HepG2 (cell line): Measurements from ENCODE around the gene ANKRD65. TPM values are rescaled to one million over a fixed set of nuclear protein-coding genes. Genes with fewer than 3 reads are reported as not detected.
A peak's percentile ranks its signal among the peaks of the same experiment; 100 is the strongest.

Source experiments
- ATAC-seq: fragments of 200-7000 bp; cut with Tn5 transposase; 3 replicates; pipeline ENCODE4 v1.9.1; 2020; ENCODE audit warnings: mild to moderate bottlenecking, moderate library complexity
- BruUV-seq: library from RNA; stranded (reverse); fragments of 400-500 nt; replicated peaks from 2 replicates; lab custom pipeline; 2021; lab: Mats Ljungman, UMichigan
- CTCF ChIA-PET: fragments of 300-600 bp; formaldehyde crosslinking; extraction: SDS; loops from one replicate; lab custom pipeline; 2021; ENCODE audit warnings: low total read pairs, inconsistent platforms, low intra/inter-chr PET ratio; lab: Yijun Ruan, JAX
- POLR2A ChIA-PET: fragments of 350-600 bp; sonication (Branson Sonifier 250); formaldehyde crosslinking; loops from one replicate; lab custom pipeline; 2020; ENCODE audit warnings: antibody characterized with exemption, inconsistent platforms; lab: Yijun Ruan, JAX
- DNase-seq: peaks from one replicate; pipeline ENCODE4 v3.0.0-alpha.2; 2015; ENCODE audit warnings: low spot score
- FAIRE-seq: peaks from 3 replicates; lab custom pipeline; 2011; peaks lifted over from hg19 to GRCh38; lab: Jason Lieb, UNC
- H2AFZ ChIP-seq: one replicate; pipeline ENCODE4 v1.6.1; 2011; ENCODE audit warnings: low read length, inconsistent platforms
- H3K27ac ChIP-seq: fragments of 300-600 bp; 3 replicates; pipeline ENCODE4 v1.8.0; 2011; ENCODE audit warnings: mixed run types, mild to moderate bottlenecking, mixed read lengths, low read length, inconsistent platforms; ENCODE audit not compliant: insufficient read depth; ENCODE audit errors: extremely low read length
- H3K27me3 ChIP-seq, 2 experiments: fragments of 200-600 bp in 1 of 2; 2 replicates in 1 of 2; 3 replicates in 1 of 2; pipeline versions ENCODE4 v1.6.0 to v1.8.0; 2011; ENCODE audit warnings: low read length in 2 of 2, mild to moderate bottlenecking in 2 of 2, moderate library complexity in 2 of 2, inconsistent platforms in 1 of 2; ENCODE audit not compliant: insufficient read depth in 2 of 2, control insufficient read depth in 1 of 2
- H3K36me3 ChIP-seq, 2 experiments: fragments of 200-600 bp in 1 of 2; replicated peaks in 1 of 2; 2 replicates in 1 of 2; 3 replicates in 1 of 2; pipeline versions ENCODE4 v1.5.1 to v1.8.0; 2011; ENCODE audit warnings: low read length in 2 of 2, inconsistent platforms in 1 of 2; ENCODE audit not compliant: insufficient read depth in 2 of 2, control insufficient read depth in 1 of 2
- H3K4me1 ChIP-seq: 2 replicates; pipeline ENCODE4 v1.5.1; 2012; ENCODE audit warnings: low read length, inconsistent platforms; ENCODE audit not compliant: insufficient read depth
- H3K4me2 ChIP-seq: 2 replicates; pipeline ENCODE4 v1.6.0; 2011; ENCODE audit warnings: low read depth, low read length, inconsistent platforms
- H3K4me3 ChIP-seq, 3 experiments: fragments of 200-600 bp in 1 of 3; sonication (generic), shearing (Covaris generic) in 1 of 3; replicated peaks in 1 of 3; 2 replicates each; pipeline ENCODE4 v1.5.1; 2011 to 2016; ENCODE audit warnings: low read length in 3 of 3, inconsistent platforms in 2 of 3, low read depth in 2 of 3, mild to moderate bottlenecking in 2 of 3, control low read depth in 1 of 3, mixed read lengths in 1 of 3; ENCODE audit not compliant: insufficient read depth in 1 of 3
- H3K79me2 ChIP-seq: one replicate; pipeline ENCODE4 v1.6.1; 2011; ENCODE audit warnings: low read length, inconsistent platforms; ENCODE audit not compliant: insufficient read depth
- H3K9ac ChIP-seq: 2 replicates; pipeline ENCODE4 v1.6.0; 2011; ENCODE audit warnings: mild to moderate bottlenecking, low read depth, low read length, inconsistent platforms; ENCODE audit not compliant: insufficient read depth
- H3K9me3 ChIP-seq: 2 replicates; pipeline ENCODE4 v1.5.1; 2012; ENCODE audit warnings: mild to moderate bottlenecking, low read length
- H4K20me1 ChIP-seq: 2 replicates; pipeline ENCODE4 v1.6.0; 2011; ENCODE audit warnings: inconsistent platforms, mild to moderate bottlenecking, low read length, moderate library complexity; ENCODE audit not compliant: insufficient read depth
- DMAP1 ChIP-seq: IDR thresholded peaks from 2 replicates; pipeline ENCODE4 v1.6.1; 2016
- MLLT10 ChIP-seq: sonication (generic); formaldehyde crosslinking; IDR thresholded peaks from 2 replicates; pipeline ENCODE4 v1.4.0; 2020; ENCODE audit warnings: missing genetic modification reagents
- POLR2AphosphoS5 ChIP-seq: IDR thresholded peaks from 2 replicates; pipeline ENCODE4 v1.6.1; 2012; ENCODE audit warnings: low read depth, low read length
- RBFOX2 ChIP-seq: fragments of 200-400 bp; formaldehyde crosslinking; IDR thresholded peaks from 2 replicates; pipeline ENCODE4 v1.6.1; 2017; ENCODE audit warnings: low read depth, mild to moderate bottlenecking, low read length
- SOX13 ChIP-seq, 3 experiments: fragments of 450-650 bp in 1 of 3; sonication (generic) in 1 of 3; formaldehyde crosslinking in 1 of 3; IDR thresholded peaks in 2 of 3; conservative IDR thresholded peaks in 1 of 3; 2 replicates each; pipeline versions ENCODE4 v1.5.0 to v1.6.1; 2016 to 2020; ENCODE audit warnings: antibody characterized with exemption in 1 of 3, mild to moderate bottlenecking in 1 of 3, missing compliant biosample characterization in 1 of 3, missing genetic modification reagents in 1 of 3, moderate library complexity in 1 of 3
- SRSF4 ChIP-seq: fragments of 200-400 bp; formaldehyde crosslinking; IDR thresholded peaks from one replicate; pipeline ENCODE4 v1.6.1; 2018; ENCODE audit warnings: mild to moderate bottlenecking, low read depth, low read length, moderate library complexity; ENCODE audit not compliant: poor library complexity, severe bottlenecking
- YEATS4 ChIP-seq: sonication (generic); formaldehyde crosslinking; IDR thresholded peaks from 2 replicates; pipeline ENCODE4 v1.4.0; 2020; ENCODE audit warnings: missing genetic modification reagents, borderline replicate concordance
- ZC3H13 ChIP-seq: sonication (generic); formaldehyde crosslinking; IDR thresholded peaks from 2 replicates; pipeline ENCODE4 v1.8.1; 2023; ENCODE audit warnings: mild to moderate bottlenecking, missing genetic modification reagents, moderate library complexity
- ZFP91 ChIP-seq: sonication (generic); formaldehyde crosslinking; IDR thresholded peaks from 2 replicates; pipeline ENCODE4 v1.9.0; 2022; ENCODE audit warnings: missing genetic modification reagents, mild to moderate bottlenecking, borderline replicate concordance
- ZNF17 ChIP-seq: sonication (generic); formaldehyde crosslinking; IDR thresholded peaks from 2 replicates; pipeline ENCODE4 v1.5.0; 2020; ENCODE audit warnings: mild to moderate bottlenecking, missing genetic modification reagents
- ZNF18 ChIP-seq: sonication (generic); formaldehyde crosslinking; IDR thresholded peaks from 2 replicates; pipeline ENCODE4 v1.8.0; 2022; ENCODE audit warnings: mild to moderate bottlenecking, missing genetic modification reagents; ENCODE audit not compliant: insufficient replicate concordance
- ZNF558 ChIP-seq: sonication (generic); formaldehyde crosslinking; IDR thresholded peaks from 2 replicates; pipeline ENCODE4 v1.9.0; 2022; ENCODE audit warnings: mild to moderate bottlenecking, missing genetic modification reagents, borderline replicate concordance
- ZNF761 ChIP-seq: sonication (generic); formaldehyde crosslinking; conservative IDR thresholded peaks from 2 replicates; pipeline ENCODE4 v1.4.0; 2020; ENCODE audit warnings: mild to moderate bottlenecking, missing genetic modification reagents
- WGBS: methylation state at CpG from one replicate; pipeline ENCODE4 v1.1.6; 2017; ENCODE audit warnings: low lambda C conversion rate; 5-methylcytosine and 5-hydroxymethylcytosine counted together
- in situ Hi-C: cut with HindIII; loops from 2 replicates; pipeline ENCODE4 v1.10.0; 2017; ENCODE audit warnings: low pct_unique_long_range_greater_than_20kb; ENCODE audit not compliant: extremely low pct_ligation_motif_present
- intact Hi-C: fragments of 100-400 bp; cut with micrococcal nuclease; formaldehyde crosslinking; loops from one replicate; pipeline ENCODE4 v1.10.0; 2022; ENCODE audit not compliant: unreplicated experiment
- polyA plus RNA-seq, 8 experiments: library from polyadenylated mRNA; depleted of rRNA in 3 of 8; stranded (reverse) in 7 of 8; unstranded in 1 of 8; fragments of >200 nt; fragmentation: Illumina TruSeq in 4 of 8; extraction: Trizol in 4 of 8; gene quantifications; 2 replicates each; pipeline versions ENCODE4 v1.2.1 to v1.2.3, GENCODE V29; 2011 to 2016; ENCODE audit warnings: low read depth in 4 of 8, missing spikeins in 1 of 8, mixed read lengths in 1 of 8; ENCODE audit not compliant: insufficient read depth in 1 of 8
- total RNA-seq, 5 experiments: library from RNA; depleted of rRNA; stranded (reverse); fragments of >200 nt; fragmentation: Illumina TruSeq; extraction: Trizol; gene quantifications; 2 replicates each; pipeline ENCODE4 v1.2.3, GENCODE V29; 2016; ENCODE audit warnings: low read depth in 1 of 5
- TF ChIP-seq, protein P1 (sequence below), 2 experiments: sonication (generic) in 1 of 2; formaldehyde crosslinking in 1 of 2; IDR thresholded peaks; 2 replicates each; pipeline versions ENCODE4 v1.4.0 to v1.6.1; 2018 to 2020; ENCODE audit warnings: missing genetic modification reagents in 2 of 2, borderline replicate concordance in 1 of 2, low read depth in 1 of 2, mild to moderate bottlenecking in 1 of 2, missing biosample characterization in 1 of 2

The ANKRD65 gene
- total and polyA plus RNA-seq, 2 of the 13 experiments (the other 11 are each of a cell fraction or from before 2014, with no cell fraction given): 12.1 to 30.1 TPM

- Histone ChIP-seq H3K4me2 (peak overlapping the region; percentile 69; the same call in 1 of the 2 replicates), H3K9me3 (no peaks in the 10 kb centered on the region), H4K20me1 (no peaks in the 10 kb centered on the region), H3K4me1 (peaks cover 61% of the 10 kb centered on the region), H3K27ac (no peak overlapping the region), H3K27me3 (no peaks in the 10 kb centered on the region; a peak in 1 of 5 replicates), H3K9ac (peak overlapping the region; percentile 67; the same call in 1 of the 2 replicates), H2AFZ (no peak overlapping the region), H3K4me3 (peak overlapping the region in 2 of 3 experiments; percentile 70; a peak in 2 of 6 replicates)
- no peak for FAIRE-seq
- no peak; the same call in 2 of the 3 replicates for ATAC-seq
- no peak for DNase-seq
- in situ Hi-C loops (no loop called here), intact Hi-C loops (no loop called here)
- TSS peak; percentile 66 for BruUV-seq
- ChIA-PET POLR2A (interaction anchor here (1.0 kb wide), 1 partner anchor 18 kb away, joined by 3 read pairs; no protein-coding TSS in a partner anchor), CTCF (no interaction called here)
- WGBS: 91% methylated on average over 15 of the region's 26 CpGs
- TF ChIP-seq ZNF761 (CRISPR knock-in tag) (no peak), RBFOX2 (0 out of 2 replicates have a peak, but pooled peaks have one; percentile 7), MLLT10 (CRISPR knock-in tag) (no peak), SRSF4 (no peak), SOX13 (IDR thresholded peaks at IDR 0.05) (no peak), SOX13 (CRISPR knock-in tag; conservative IDR thresholded peaks at IDR 0.05 in 1 of 2, IDR thresholded peaks at IDR 0.05 in 1 of 2) (no peak), ZNF18 (CRISPR knock-in tag) (no peak), ZC3H13 (CRISPR knock-in tag) (0 out of 2 replicates have a peak, but pooled peaks have one; percentile 7), ZNF17 (no peak), DMAP1 (CRISPR knock-in tag) (no peak), YEATS4 (CRISPR knock-in tag) (no peak), ZNF558 (CRISPR knock-in tag) (no peak), POLR2AphosphoS5 (no peak), ZFP91 (no peak)
- TF ChIP-seq, protein P1, sequence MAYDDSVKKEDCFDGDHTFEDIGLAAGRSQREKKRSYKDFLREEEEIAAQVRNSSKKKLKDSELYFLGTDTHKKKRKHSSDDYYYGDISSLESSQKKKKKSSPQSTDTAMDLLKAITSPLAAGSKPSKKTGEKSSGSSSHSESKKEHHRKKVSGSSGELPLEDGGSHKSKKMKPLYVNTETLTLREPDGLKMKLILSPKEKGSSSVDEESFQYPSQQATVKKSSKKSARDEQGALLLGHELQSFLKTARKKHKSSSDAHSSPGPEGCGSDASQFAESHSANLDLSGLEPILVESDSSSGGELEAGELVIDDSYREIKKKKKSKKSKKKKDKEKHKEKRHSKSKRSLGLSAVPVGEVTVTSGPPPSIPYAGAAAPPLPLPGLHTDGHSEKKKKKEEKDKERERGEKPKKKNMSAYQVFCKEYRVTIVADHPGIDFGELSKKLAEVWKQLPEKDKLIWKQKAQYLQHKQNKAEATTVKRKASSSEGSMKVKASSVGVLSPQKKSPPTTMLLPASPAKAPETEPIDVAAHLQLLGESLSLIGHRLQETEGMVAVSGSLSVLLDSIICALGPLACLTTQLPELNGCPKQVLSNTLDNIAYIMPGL (CRISPR knock-in tag; IDR thresholded peaks at IDR 0.05; ENCODE audit: borderline replicate concordance in 1 of 2, low read depth in 1 of 2): no peak
- TF ChIP-seq, all 625 proteins: peak for 2
- no peaks in the 10 kb centered on the region for H3K36me3 ChIP-seq
- H3K79me2 ChIP-seq: peaks cover 12% of the 10 kb centered on the region
Observed at GRCh38 chr1:1418464-1419362, 2.4 kb downstream of the ANKRD65 start.
